KOPT-K1 (cell line): ENCODE data around the gene CEP70.
"Not testable (repeated sequence)": the region's sequence is repeated elsewhere in the genome, so short reads cannot be mapped to it uniquely, and the experiment has no call there.

Experiments
- H3K27ac ChIP-seq: fragments of 200-600 bp; sonication (generic); 2 replicates; pipeline ENCODE4 v1.5.1; 2016; ENCODE audit warnings: antibody characterized with exemption, mild to moderate bottlenecking, low read depth, low read length; ENCODE audit not compliant: poor library complexity, severe bottlenecking
- H3K36me3 ChIP-seq: fragments of 200-600 bp; sonication (generic); 2 replicates; pipeline ENCODE4 v1.5.1; 2017; ENCODE audit warnings: antibody characterized with exemption, mild to moderate bottlenecking, low read length, moderate library complexity; ENCODE audit not compliant: insufficient read depth
- H3K9me3 ChIP-seq: fragments of 200-600 bp; sonication (generic); 2 replicates; pipeline ENCODE4 v1.5.1; 2017; ENCODE audit warnings: antibody characterized with exemption, low read length, mild to moderate bottlenecking; ENCODE audit not compliant: insufficient read depth, poor library complexity, severe bottlenecking

Gene CEP70

GRCh38 chr3:138507524-138507923, 86.5 kb downstream of the CEP70 start:
- Histone ChIP-seq H3K9me3 (no peaks in the 10 kb centered on the region), H3K36me3 (peaks cover 73% of the 10 kb centered on the region), H3K27ac (no peak overlapping the region)

GRCh38 chr3:138498991-138499390, 95.1 kb downstream of the CEP70 start:
- H3K9me3 ChIP-seq = no peaks in the 10 kb centered on the region
- H3K27ac ChIP-seq = no peak overlapping the region
- peaks cover 83% of the 10 kb centered on the region for H3K36me3 ChIP-seq

GRCh38 chr3:138497851-138498250, 96.2 kb downstream of the CEP70 start:
- H3K27ac ChIP-seq = no peak overlapping the region
- peaks cover 83% of the 10 kb centered on the region for H3K36me3 ChIP-seq
- H3K9me3 ChIP-seq = no peaks in the 10 kb centered on the region

GRCh38 chr3:138497021-138497420, 97.0 kb downstream of the CEP70 start:
- H3K27ac ChIP-seq = no peak overlapping the region
- H3K36me3 ChIP-seq = peaks cover 85% of the 10 kb centered on the region
- no peaks in the 10 kb centered on the region for H3K9me3 ChIP-seq

GRCh38 chr3:138496436-138496835, 97.6 kb downstream of the CEP70 start:
- peaks cover 86% of the 10 kb centered on the region for H3K36me3 ChIP-seq
- no peaks in the 10 kb centered on the region for H3K9me3 ChIP-seq
- H3K27ac ChIP-seq = no peak overlapping the region

GRCh38 chr3:138495638-138496037, 98.4 kb downstream of the CEP70 start:
- H3K9me3 ChIP-seq, H3K27ac ChIP-seq: not testable (repeated sequence)
- peaks cover 87% of the 10 kb centered on the region for H3K36me3 ChIP-seq

- Histone ChIP-seq H3K36me3 (peaks cover 76% of the 10 kb centered on the region), H3K9me3 (peaks cover 7% of the 10 kb centered on the region), H3K27ac (no peak overlapping the region)
Measured at GRCh38 chr3:138494607-138494929, 99.5 kb downstream of the CEP70 start.

GRCh38 chr3:138493804-138494606, 100.1 kb downstream of the CEP70 start:
- Histone ChIP-seq H3K36me3 (peaks cover 71% of the 10 kb centered on the region), H3K27ac (no peak overlapping the region)

GRCh38 chr3:138492980-138493675, 100.9 kb downstream of the CEP70 start:
- no peak overlapping the region for H3K27ac ChIP-seq
- H3K9me3 ChIP-seq = peaks cover 20% of the 10 kb centered on the region
- H3K36me3 ChIP-seq = peaks cover 63% of the 10 kb centered on the region

More at GRCh38 chr3:138493804-138494606, 100.1 kb downstream of the CEP70 start:
- peaks cover 13% of the 10 kb centered on the region for H3K9me3 ChIP-seq

GRCh38 chr3:138491971-138492370, 102.1 kb downstream of the CEP70 start:
- Histone ChIP-seq H3K27ac (no peak overlapping the region), H3K36me3 (peaks cover 55% of the 10 kb centered on the region), H3K9me3 (peaks cover 31% of the 10 kb centered on the region)

- H3K36me3 ChIP-seq = peaks cover 12% of the 10 kb centered on the region; the same call in 1 of the 2 replicates
- not testable (repeated sequence) for H3K27ac ChIP-seq
- peaks cover 44% of the 10 kb centered on the region for H3K9me3 ChIP-seq
Measured at GRCh38 chr3:138486580-138486979, 107.5 kb downstream of the CEP70 start.

- H3K36me3 ChIP-seq, H3K27ac ChIP-seq: not testable (repeated sequence)
- peaks cover 38% of the 10 kb centered on the region for H3K9me3 ChIP-seq
Measured at GRCh38 chr3:138484672-138485071, 109.4 kb downstream of the CEP70 start.

GRCh38 chr3:138479438-138479863, 114.6 kb downstream of the CEP70 start:
- H3K27ac ChIP-seq = no peak overlapping the region
- H3K36me3 ChIP-seq = no peaks in the 10 kb centered on the region
- H3K9me3 ChIP-seq = no peaks in the 10 kb centered on the region

GRCh38 chr3:138477801-138478200, 116.3 kb downstream of the CEP70 start:
- H3K9me3 ChIP-seq = no peaks in the 10 kb centered on the region
- no peaks in the 10 kb centered on the region for H3K36me3 ChIP-seq
- H3K27ac ChIP-seq = no peak overlapping the region

GRCh38 chr3:138477120-138477519, 116.9 kb downstream of the CEP70 start:
- no peaks in the 10 kb centered on the region for H3K9me3 ChIP-seq
- no peaks in the 10 kb centered on the region for H3K36me3 ChIP-seq
- H3K27ac ChIP-seq = no peak overlapping the region

GRCh38 chr3:138476526-138476925, 117.5 kb downstream of the CEP70 start:
- H3K9me3 ChIP-seq = no peaks in the 10 kb centered on the region
- no peaks in the 10 kb centered on the region for H3K36me3 ChIP-seq
- H3K27ac ChIP-seq = no peak overlapping the region
